ENCODE measurements around the gene TRABD.

- TF ChIP-seq, protein P1, sequence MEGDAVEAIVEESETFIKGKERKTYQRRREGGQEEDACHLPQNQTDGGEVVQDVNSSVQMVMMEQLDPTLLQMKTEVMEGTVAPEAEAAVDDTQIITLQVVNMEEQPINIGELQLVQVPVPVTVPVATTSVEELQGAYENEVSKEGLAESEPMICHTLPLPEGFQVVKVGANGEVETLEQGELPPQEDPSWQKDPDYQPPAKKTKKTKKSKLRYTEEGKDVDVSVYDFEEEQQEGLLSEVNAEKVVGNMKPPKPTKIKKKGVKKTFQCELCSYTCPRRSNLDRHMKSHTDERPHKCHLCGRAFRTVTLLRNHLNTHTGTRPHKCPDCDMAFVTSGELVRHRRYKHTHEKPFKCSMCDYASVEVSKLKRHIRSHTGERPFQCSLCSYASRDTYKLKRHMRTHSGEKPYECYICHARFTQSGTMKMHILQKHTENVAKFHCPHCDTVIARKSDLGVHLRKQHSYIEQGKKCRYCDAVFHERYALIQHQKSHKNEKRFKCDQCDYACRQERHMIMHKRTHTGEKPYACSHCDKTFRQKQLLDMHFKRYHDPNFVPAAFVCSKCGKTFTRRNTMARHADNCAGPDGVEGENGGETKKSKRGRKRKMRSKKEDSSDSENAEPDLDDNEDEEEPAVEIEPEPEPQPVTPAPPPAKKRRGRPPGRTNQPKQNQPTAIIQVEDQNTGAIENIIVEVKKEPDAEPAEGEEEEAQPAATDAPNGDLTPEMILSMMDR (IDR thresholded peaks at IDR 0.05), result no peak
- no peak for TF ChIP-seq POLR2A (IDR thresholded peaks at IDR 0.05)
Observed at GRCh38 chr22:50232481-50233151, 46.9 kb downstream of the TRABD start.

Measured in testis (tissue), 2 donors.